AG10803 (cell line): ENCODE data around the gene INSM1.

Experiments used
- DNase-seq: peaks from one replicate; pipeline ENCODE4 v3.0.0; 2010; ENCODE audit warnings: low read depth
- H3K4me3 ChIP-seq: 2 replicates; pipeline ENCODE4 v1.5.1; 2011; ENCODE audit warnings: mild to moderate bottlenecking, low read length, control low read depth
- TF ChIP-seq, protein P1 (sequence below): conservative IDR thresholded peaks from 2 replicates; pipeline ENCODE4 v1.5.1; 2011; ENCODE audit warnings: mild to moderate bottlenecking, low read length, control low read depth, inconsistent platforms

The INSM1 gene

DNA sequence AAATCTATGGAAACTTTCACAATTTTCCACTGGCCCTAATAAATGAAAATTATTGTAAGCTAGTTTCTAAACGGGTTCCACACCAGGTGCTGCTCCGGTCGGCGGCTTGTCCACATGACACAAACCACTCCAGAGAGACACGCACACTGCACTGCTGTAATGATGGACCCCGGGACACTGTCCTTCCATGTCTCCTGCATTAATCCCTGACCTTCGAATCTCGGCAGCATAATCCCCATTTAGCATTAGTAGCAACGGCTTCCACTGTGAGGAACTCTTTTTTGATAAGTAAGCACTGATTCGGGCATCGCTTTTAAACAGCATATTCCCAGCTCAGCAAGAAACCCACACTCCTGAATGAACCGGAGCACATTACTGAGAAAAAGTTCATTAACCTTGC lies 43.5 kb downstream of the INSM1 start:
- TF ChIP-seq, protein P1, sequence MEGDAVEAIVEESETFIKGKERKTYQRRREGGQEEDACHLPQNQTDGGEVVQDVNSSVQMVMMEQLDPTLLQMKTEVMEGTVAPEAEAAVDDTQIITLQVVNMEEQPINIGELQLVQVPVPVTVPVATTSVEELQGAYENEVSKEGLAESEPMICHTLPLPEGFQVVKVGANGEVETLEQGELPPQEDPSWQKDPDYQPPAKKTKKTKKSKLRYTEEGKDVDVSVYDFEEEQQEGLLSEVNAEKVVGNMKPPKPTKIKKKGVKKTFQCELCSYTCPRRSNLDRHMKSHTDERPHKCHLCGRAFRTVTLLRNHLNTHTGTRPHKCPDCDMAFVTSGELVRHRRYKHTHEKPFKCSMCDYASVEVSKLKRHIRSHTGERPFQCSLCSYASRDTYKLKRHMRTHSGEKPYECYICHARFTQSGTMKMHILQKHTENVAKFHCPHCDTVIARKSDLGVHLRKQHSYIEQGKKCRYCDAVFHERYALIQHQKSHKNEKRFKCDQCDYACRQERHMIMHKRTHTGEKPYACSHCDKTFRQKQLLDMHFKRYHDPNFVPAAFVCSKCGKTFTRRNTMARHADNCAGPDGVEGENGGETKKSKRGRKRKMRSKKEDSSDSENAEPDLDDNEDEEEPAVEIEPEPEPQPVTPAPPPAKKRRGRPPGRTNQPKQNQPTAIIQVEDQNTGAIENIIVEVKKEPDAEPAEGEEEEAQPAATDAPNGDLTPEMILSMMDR = no peak
- DNase-seq = no peak
- no peak overlapping the region for H3K4me3 ChIP-seq

DNA sequence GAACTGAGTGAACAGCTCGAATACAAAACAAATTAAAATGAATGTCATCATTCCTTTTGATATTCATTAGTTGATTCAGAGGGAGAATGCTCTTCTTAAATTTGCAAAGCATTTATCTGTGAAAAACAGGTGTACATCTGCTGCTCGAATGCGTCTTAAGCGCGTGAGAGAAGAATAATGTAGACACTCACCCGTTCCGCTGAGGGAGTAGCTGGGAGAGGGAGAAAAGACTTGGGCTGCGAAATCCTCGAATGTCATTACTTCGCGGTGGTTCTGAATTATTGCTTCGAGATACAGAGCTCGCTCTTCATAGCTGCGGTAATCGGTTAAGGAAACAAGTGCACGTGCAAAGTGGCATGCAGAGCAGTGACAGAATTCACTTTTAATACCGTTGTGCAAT lies 43.9 kb downstream of the INSM1 start:
- H3K4me3 ChIP-seq = no peak overlapping the region
- TF ChIP-seq, protein P1 = no peak
- no peak for DNase-seq

DNA sequence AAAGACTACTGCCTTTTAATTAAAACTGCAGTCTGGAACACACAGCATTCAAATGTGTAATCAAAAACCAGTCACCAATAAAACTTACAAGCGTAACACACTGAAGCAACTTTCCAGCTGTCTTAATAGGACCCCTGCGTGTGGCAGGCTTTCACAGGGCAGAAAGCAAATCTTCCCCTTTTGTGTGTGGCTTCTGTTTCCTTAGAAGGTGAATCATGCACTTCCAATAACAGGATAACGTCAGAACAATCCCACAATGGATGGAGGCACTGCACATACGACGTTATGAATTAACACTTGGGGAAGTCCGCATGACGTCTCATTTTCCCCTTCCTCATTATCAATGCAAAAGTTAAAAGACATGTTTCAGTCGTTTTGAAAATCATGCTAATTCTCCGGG lies 44.8 kb downstream of the INSM1 start:
- DNase-seq = no peak
- H3K4me3 ChIP-seq = no peak overlapping the region
- TF ChIP-seq, protein P1 = no peak

DNA sequence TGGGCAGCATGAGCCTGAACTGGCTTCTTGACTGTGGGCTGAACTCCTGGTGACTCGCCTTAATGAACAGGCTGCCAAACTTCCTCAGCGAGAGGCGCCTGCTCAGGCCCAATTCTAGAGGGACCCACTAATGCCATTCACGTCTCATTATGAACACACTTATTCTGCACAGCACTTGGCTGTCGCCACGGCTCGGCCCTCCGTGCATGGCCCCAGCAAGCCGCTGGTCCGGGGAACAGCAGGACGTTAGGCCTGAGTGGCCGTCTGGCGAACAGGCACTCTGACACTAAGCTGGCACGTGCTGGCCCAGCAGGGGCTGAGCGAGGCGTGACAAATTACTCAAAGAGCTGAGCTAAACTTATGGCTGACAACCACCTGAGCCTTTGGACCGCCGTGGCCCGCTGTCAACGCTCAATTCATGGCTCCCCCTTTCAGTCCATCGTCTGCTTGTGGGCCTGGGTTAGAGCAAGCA lies 45.9 kb downstream of the INSM1 start:
- no peak for DNase-seq
- no peak overlapping the region for H3K4me3 ChIP-seq
- TF ChIP-seq, protein P1 = no peak

DNA sequence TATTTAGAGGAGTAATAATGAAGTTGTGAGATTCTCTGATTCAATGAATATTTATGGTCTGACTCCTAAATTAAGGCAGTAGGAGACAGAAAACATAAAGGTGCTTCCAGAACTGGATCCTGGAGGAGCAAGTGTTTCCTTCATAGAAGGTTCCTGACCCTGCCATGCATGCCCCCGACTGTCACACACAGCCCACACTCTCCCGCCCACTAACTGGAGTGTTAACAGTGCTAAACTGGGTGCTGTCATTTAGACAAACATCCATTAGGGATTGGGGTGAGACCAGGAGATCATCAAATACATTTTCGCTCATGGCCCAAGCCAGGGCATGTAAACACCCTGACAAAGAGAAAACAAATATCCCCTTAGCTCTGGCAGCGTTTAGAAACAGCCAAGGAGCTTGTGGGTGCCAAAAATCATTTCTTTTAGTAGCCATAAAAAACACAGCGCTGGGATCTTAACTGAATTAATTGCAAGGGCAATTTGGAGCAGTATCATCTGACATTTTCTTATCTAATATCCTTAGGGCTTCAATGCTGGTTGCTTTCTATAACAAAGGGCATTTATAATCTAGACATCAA lies 46.8 kb downstream of the INSM1 start:
- no peak for DNase-seq
- no peak overlapping the region for H3K4me3 ChIP-seq
- TF ChIP-seq, protein P1 = no peak

DNA sequence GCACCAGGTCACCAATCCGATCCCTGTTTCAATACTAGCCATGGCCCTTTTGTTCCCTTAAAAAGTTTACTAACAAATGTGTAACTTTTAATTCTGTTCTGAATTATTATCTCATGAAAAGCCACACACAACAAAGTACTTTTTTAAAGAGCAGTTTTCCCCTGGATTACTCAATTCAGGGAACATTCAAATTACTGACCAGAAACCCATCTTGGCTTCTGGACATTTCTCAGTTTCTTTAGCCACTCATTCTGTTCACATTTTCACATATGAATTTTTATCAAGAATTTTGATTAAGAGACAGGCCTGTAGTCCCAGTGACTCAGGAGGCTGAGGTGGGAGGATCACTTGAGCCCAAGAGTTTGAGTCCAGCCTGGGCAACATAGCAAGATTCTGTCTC lies 47.4 kb downstream of the INSM1 start:
- TF ChIP-seq, protein P1 = no peak
- no peak for DNase-seq
- H3K4me3 ChIP-seq = no peak overlapping the region

DNA sequence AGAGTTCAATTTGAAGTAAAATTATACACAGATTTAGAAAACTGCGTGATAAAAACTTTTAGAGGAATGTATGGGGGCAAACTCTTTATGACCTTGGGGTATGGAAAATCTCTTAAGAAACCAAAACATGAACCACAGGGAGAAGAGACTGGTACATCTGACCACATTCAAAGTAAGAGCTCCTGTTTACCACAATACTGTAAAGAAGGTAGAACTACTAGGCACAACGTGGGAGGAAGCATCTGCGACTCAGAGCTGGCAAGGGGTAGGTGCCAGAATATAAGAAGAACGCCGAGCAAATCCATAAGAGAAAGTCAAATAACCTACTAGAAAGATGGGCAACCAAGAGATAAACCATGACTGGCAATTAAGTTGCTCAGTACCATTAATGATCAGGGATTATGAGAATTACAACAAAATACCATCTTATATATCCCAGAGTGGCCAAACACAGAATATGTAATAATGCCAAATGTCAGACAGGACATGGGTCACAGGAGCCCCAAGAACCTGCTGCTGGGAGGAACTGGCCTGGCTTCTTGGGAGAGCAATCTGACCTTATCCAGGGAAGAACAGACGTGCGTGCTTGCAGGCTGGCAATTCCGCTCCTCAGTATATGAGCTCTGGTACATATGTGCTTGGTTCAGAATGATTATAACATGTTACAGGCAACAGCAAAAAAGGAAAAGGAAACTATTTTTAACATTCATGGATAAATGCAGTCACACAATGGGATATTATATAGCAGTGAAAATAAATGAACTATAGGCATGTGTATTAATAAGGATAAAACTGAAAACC lies 50.2 kb downstream of the INSM1 start:
- no peak overlapping the region for H3K4me3 ChIP-seq
- no peak for DNase-seq
- TF ChIP-seq, protein P1 = no peak
